Smooth muscle cell (in vitro differentiated cells): ENCODE measurements around the gene FNDC8. TPM values are rescaled to one million over a fixed set of nuclear protein-coding genes. Genes with fewer than 3 reads are reported as not detected.

Source experiments
- DNase-seq: peaks from one replicate; lab custom pipeline; 2025; ENCODE audit not compliant: unreplicated experiment; lab: John Stamatoyannopoulos, UW
- H2AFZ ChIP-seq: fragments of 200-600 bp; sonication (generic); 2 replicates; pipeline ENCODE4 v1.6.0; 2016; ENCODE audit warnings: antibody characterized with exemption, low read depth, mild to moderate bottlenecking
- H3F3A ChIP-seq: fragments of 200-600 bp; sonication (generic); 2 replicates; pipeline ENCODE4 v1.6.0; 2017; ENCODE audit warnings: antibody characterized with exemption, low read depth
- H3K27ac ChIP-seq: fragments of 200-600 bp; sonication (generic); 2 replicates; pipeline ENCODE4 v1.5.1; 2016; ENCODE audit warnings: low read depth, mild to moderate bottlenecking
- H3K27me3 ChIP-seq: fragments of 200-600 bp; sonication (generic); 2 replicates; pipeline ENCODE4 v1.6.1; 2016; ENCODE audit warnings: low read depth, mild to moderate bottlenecking
- H3K36me3 ChIP-seq: fragments of 200-600 bp; sonication (generic); 2 replicates; pipeline ENCODE4 v1.5.1; 2016; ENCODE audit warnings: low read depth
- H3K4me1 ChIP-seq: fragments of 200-600 bp; sonication (generic); 2 replicates; pipeline ENCODE4 v1.5.1; 2016; ENCODE audit warnings: low read depth
- H3K4me2 ChIP-seq: fragments of 200-600 bp; sonication (generic); 2 replicates; pipeline ENCODE4 v1.6.0; 2016; ENCODE audit warnings: mild to moderate bottlenecking
- H3K4me3 ChIP-seq: fragments of 200-600 bp; sonication (generic); 2 replicates; pipeline ENCODE4 v1.5.1; 2016; ENCODE audit warnings: mild to moderate bottlenecking
- H3K79me2 ChIP-seq: fragments of 200-600 bp; sonication (generic); 2 replicates; pipeline ENCODE4 v1.6.0; 2016; ENCODE audit warnings: low read depth, mild to moderate bottlenecking
- H3K9ac ChIP-seq: fragments of 200-600 bp; sonication (generic); 2 replicates; pipeline ENCODE4 v1.6.0; 2016; ENCODE audit warnings: low read depth
- H3K9me3 ChIP-seq: fragments of 200-600 bp; sonication (generic); replicated peaks from 2 replicates; pipeline ENCODE4 v1.5.1; 2016; ENCODE audit warnings: low read depth
- H4K20me1 ChIP-seq: fragments of 200-600 bp; sonication (generic); 2 replicates; pipeline ENCODE4 v1.6.0; 2016; ENCODE audit warnings: low read depth
- WGBS: methylation state at CpG from one replicate; pipeline ENCODE4 v1.1.7; 2016; ENCODE audit warnings: low lambda C conversion rate; 5-methylcytosine and 5-hydroxymethylcytosine counted together
- polyA plus RNA-seq: library from polyadenylated mRNA; unstranded; fragments of >200 nt; fragmentation: Nextera tagmentation; extraction: Ambion mirVana; gene quantifications from 2 replicates; pipeline ENCODE4 v1.2.1, GENCODE V29; 2016
- total RNA-seq: library from RNA; depleted of rRNA; stranded (reverse); fragments of >200 nt; gene quantifications from 2 replicates; pipeline ENCODE4 v1.2.3, GENCODE V29; 2014
- TF ChIP-seq, protein P1 (sequence below): fragments of 200-600 bp; sonication (generic); IDR thresholded peaks from 2 replicates; pipeline ENCODE4 v1.5.1; 2017; ENCODE audit warnings: borderline replicate concordance, mild to moderate bottlenecking, antibody characterized with exemption; ENCODE audit not compliant: insufficient read depth, poor library complexity, severe bottlenecking

FNDC8 gene
- total and polyA plus RNA-seq, 2 experiments from 2014 or later = not detected

DNA sequence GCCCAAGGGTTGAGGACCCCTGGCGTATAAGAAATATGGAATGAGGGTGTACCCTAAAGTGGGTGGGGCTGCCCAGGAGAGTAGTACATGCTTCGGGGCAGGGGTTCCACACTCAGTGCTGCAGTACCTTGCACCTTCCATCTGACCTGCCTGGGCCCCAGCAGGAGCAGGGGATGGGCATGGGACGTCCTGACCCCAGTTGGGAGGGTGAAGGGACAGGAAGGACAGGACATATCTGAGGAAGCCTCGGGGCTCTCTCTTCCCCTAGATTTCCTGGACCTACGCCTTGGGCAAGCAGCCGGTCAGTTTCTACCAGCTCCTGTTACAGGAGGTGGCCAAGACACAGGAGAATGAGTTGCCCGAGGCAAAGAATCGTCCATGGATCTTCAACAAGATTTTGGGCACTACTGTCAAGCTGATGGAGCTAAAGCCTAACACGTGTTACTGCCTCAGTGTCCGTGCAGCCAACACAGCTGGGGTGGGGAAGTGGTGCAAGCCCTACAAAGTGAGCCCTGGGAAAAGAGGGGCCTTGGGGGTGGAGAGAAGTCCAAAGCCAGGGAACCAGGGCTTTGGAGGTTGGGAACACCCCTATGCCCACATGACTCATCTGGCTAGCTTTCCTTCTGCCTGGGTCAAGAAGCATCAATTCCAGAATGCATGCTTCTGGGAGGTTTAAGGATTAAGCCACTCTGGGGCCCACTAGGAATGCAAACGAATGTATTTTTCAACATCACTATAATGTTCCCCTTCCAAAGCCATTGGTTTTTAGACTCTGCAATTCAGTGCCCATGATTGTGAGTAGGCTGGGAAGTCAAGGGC lies 7.9 kb downstream of the FNDC8 start:
- WGBS = 93% methylated on average over 11 of the region's 11 CpGs
- Histone ChIP-seq H3K4me3 (no peak overlapping the region), H3K4me1 (no peaks in the 10 kb centered on the region), H3K27ac (no peak overlapping the region), H3K27me3 (no peaks in the 10 kb centered on the region), H2AFZ (no peak overlapping the region), H3F3A (no peaks in the 10 kb centered on the region), H3K9ac (no peak overlapping the region), H3K79me2 (no peaks in the 10 kb centered on the region), H3K36me3 (no peaks in the 10 kb centered on the region), H4K20me1 (no peaks in the 10 kb centered on the region), H3K9me3 (no peaks in the 10 kb centered on the region), H3K4me2 (no peak overlapping the region)
- DNase-seq = no peak
- TF ChIP-seq, protein P1, sequence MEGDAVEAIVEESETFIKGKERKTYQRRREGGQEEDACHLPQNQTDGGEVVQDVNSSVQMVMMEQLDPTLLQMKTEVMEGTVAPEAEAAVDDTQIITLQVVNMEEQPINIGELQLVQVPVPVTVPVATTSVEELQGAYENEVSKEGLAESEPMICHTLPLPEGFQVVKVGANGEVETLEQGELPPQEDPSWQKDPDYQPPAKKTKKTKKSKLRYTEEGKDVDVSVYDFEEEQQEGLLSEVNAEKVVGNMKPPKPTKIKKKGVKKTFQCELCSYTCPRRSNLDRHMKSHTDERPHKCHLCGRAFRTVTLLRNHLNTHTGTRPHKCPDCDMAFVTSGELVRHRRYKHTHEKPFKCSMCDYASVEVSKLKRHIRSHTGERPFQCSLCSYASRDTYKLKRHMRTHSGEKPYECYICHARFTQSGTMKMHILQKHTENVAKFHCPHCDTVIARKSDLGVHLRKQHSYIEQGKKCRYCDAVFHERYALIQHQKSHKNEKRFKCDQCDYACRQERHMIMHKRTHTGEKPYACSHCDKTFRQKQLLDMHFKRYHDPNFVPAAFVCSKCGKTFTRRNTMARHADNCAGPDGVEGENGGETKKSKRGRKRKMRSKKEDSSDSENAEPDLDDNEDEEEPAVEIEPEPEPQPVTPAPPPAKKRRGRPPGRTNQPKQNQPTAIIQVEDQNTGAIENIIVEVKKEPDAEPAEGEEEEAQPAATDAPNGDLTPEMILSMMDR = no peak

DNA sequence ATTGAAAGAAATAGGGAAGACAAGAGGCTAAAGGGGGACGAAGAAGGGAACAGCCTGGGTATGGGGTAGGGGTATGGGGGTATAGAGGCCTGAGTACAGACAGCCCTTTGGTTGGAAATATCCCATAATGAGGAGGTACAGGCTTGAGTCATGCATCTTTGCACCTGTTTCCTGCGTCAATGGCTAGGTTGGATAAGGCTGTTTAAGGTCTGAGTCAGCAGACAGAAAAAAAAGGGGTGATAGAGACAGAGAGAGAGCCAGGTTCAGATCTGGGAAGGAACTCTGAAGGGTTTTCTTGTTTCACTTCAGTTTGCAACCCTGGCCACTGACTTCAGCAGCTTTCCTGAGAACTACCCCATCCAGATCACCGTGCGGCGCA lies 8.5 kb downstream of the FNDC8 start:
- TF ChIP-seq, protein P1 = no peak
- H3K4me2 ChIP-seq = no peak overlapping the region
- no peaks in the 10 kb centered on the region for H3K9me3 ChIP-seq
- no peak overlapping the region for H3K4me3 ChIP-seq
- H3K79me2 ChIP-seq = no peaks in the 10 kb centered on the region
- H3K27ac ChIP-seq = no peak overlapping the region
- no peaks in the 10 kb centered on the region for H3F3A ChIP-seq
- 95% methylated on average over 5 of the region's 5 CpGs for WGBS
- no peaks in the 10 kb centered on the region for H4K20me1 ChIP-seq
- no peaks in the 10 kb centered on the region for H3K4me1 ChIP-seq
- H2AFZ ChIP-seq = no peak overlapping the region
- no peaks in the 10 kb centered on the region for H3K27me3 ChIP-seq
- H3K36me3 ChIP-seq = no peaks in the 10 kb centered on the region
- H3K9ac ChIP-seq = no peak overlapping the region
- DNase-seq = no peak

DNA sequence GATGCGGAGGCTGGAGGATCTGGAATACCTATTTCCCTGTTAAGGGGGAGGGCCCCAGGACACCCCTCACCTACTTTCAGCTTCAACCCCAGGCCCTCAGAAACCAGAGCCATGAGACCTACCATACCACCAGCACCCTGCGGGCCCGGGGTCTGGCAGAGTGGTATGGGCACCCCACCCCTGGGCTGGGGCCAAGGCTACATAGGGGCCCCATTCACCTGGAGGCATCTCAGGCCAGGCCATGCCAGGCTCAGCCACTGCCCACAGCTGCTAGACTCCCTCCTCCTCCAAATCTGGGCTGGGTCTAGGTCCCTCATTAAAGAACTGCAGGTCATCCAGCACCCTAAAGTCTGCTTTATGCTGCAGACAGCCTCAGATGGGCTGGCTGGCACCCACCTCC lies 9.0 kb downstream of the FNDC8 start:
- Histone ChIP-seq H3K4me2 (no peak overlapping the region), H4K20me1 (no peaks in the 10 kb centered on the region), H3F3A (no peaks in the 10 kb centered on the region), H3K4me3 (no peak overlapping the region), H2AFZ (no peak overlapping the region), H3K9me3 (no peaks in the 10 kb centered on the region), H3K9ac (no peak overlapping the region), H3K27ac (no peak overlapping the region), H3K4me1 (no peaks in the 10 kb centered on the region), H3K27me3 (no peaks in the 10 kb centered on the region), H3K36me3 (no peaks in the 10 kb centered on the region), H3K79me2 (no peaks in the 10 kb centered on the region)
- no peak for DNase-seq
- TF ChIP-seq, protein P1 = no peak
- WGBS = 98% methylated on average over 3 of the region's 3 CpGs

DNA sequence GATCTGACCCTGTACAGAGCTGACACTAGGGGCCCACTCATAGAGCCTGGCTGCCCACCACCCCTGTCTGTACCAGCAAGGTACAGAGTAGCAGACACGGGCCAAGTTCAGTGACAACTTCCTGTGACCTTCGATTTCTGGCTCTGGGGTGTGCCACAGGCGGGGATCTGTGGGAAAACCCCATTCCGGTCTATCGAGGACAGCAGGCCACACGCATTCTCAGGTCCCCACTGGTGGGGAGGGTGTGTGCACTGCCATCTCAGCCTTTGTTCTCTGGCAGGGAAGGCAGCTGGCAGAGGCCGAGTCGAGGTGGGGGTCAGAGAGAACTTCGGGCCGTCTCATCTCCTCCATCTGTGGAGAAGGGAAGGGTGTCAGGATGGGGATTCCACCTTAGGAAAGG lies 10.7 kb downstream of the FNDC8 start:
- TF ChIP-seq, protein P1 = no peak
- no peaks in the 10 kb centered on the region for H4K20me1 ChIP-seq
- no peaks in the 10 kb centered on the region for H3K9me3 ChIP-seq
- H3F3A ChIP-seq = no peaks in the 10 kb centered on the region
- H3K9ac ChIP-seq = no peak overlapping the region
- no peak overlapping the region for H3K4me3 ChIP-seq
- H3K36me3 ChIP-seq = no peaks in the 10 kb centered on the region
- no peaks in the 10 kb centered on the region for H3K27me3 ChIP-seq
- no peaks in the 10 kb centered on the region for H3K79me2 ChIP-seq
- H3K27ac ChIP-seq = no peak overlapping the region
- no peaks in the 10 kb centered on the region for H3K4me1 ChIP-seq
- no peak overlapping the region for H2AFZ ChIP-seq
- H3K4me2 ChIP-seq = no peak overlapping the region
- DNase-seq = no peak
- 98% methylated on average over 10 of the region's 10 CpGs for WGBS
